Activated CD4-positive, alpha-beta T cell treated with anti-CD3 and anti-CD28 coated beads, Interleukin-2, amount 10 ng/mL, durations not matched to agents 24 days and 14 days (primary cell): ENCODE measurements around the gene ANO3. TPM values are rescaled to one million over a fixed set of nuclear protein-coding genes. Genes with fewer than 3 reads are reported as not detected.
"Not testable (repeated sequence)": the region's sequence is repeated elsewhere in the genome, so short reads cannot be mapped to it uniquely, and the experiment has no call there.

Experiments
- DNase-seq: peaks from one replicate; pipeline ENCODE4 v3.0.0; 2022
- H3K27ac Mint-ChIP-seq: one replicate; pipeline ENCODE4 v1.8.0; 2022; ENCODE audit warnings: mild to moderate bottlenecking, mixed read lengths
- H3K27me3 Mint-ChIP-seq: one replicate; pipeline ENCODE4 v1.8.0; 2022; ENCODE audit warnings: mixed read lengths
- H3K36me3 Mint-ChIP-seq: one replicate; pipeline ENCODE4 v1.8.0; 2022; ENCODE audit warnings: low read depth, mild to moderate bottlenecking, mixed read lengths
- H3K4me1 Mint-ChIP-seq: one replicate; pipeline ENCODE4 v1.8.0; 2021; ENCODE audit warnings: mixed read lengths
- H3K4me3 Mint-ChIP-seq: one replicate; pipeline ENCODE4 v1.8.0; 2022; ENCODE audit warnings: mild to moderate bottlenecking, moderate library complexity, mixed read lengths
- H3K9me3 Mint-ChIP-seq: one replicate; pipeline ENCODE4 v1.8.0; 2021; ENCODE audit warnings: mixed read lengths
- intact Hi-C: fragments of 100-400 bp; cut with micrococcal nuclease; formaldehyde crosslinking; loops from one replicate; pipeline ENCODE4 v1.15.1; 2023
- total RNA-seq: library from RNA; stranded (reverse); gene quantifications from 2 replicates; pipeline ENCODE4 v1.2.3, GENCODE V29; 2022

The ANO3 gene
- not detected in 2 replicates for total RNA-seq

- intact Hi-C loops = no loop called here
- H3K4me3 Mint-ChIP-seq = no peak within 1 kb of the TSS
- peak; percentile 59 for DNase-seq
- H3K27ac Mint-ChIP-seq = no peak within 1 kb of the TSS
- H3K36me3 Mint-ChIP-seq = no peaks in the 10 kb centered on the region
- no peaks in the 10 kb centered on the region for H3K4me1 Mint-ChIP-seq
- no peaks in the 10 kb centered on the region for H3K9me3 Mint-ChIP-seq
- peaks cover 13% of the 10 kb centered on the region for H3K27me3 Mint-ChIP-seq
Measured at GRCh38 chr11:26331911-26332571, at the start of gene ANO3. ANO3 (plus strand) TSS chr11:26332130; CDS start chr11:26332276, 146 bp downstream.

- peaks cover 4% of the 10 kb centered on the region for H3K4me1 Mint-ChIP-seq
Measured at GRCh38 chr11:26283852-26284408, 48.0 kb upstream of the ANO3 start.

GRCh38 chr11:26285608-26286007 lies 46.3 kb upstream of the ANO3 start:
- Mint-ChIP-seq H3K4me1 (peaks cover 4% of the 10 kb centered on the region), H3K9me3 (no peaks in the 10 kb centered on the region)
- intact Hi-C loops = loop anchor here (1.0 kb wide), 1 partner anchor 1201 kb away; no protein-coding TSS in a partner anchor

More at GRCh38 chr11:26283852-26284408, 48.0 kb upstream of the ANO3 start:
- intact Hi-C loops = no loop called here
- Mint-ChIP-seq H3K27me3 (peaks cover 1% of the 10 kb centered on the region), H3K9me3 (no peaks in the 10 kb centered on the region), H3K27ac (no peak overlapping the region), H3K36me3 (no peaks in the 10 kb centered on the region), H3K4me3 (peak overlapping the region; percentile 77)
- no peak for DNase-seq

GRCh38 chr11:26286472-26287066 lies 45.4 kb upstream of the ANO3 start:
- Mint-ChIP-seq H3K27me3 (peaks cover 1% of the 10 kb centered on the region), H3K27ac (no peak overlapping the region), H3K4me3 (no peak overlapping the region), H3K36me3 (no peaks in the 10 kb centered on the region), H3K9me3 (no peaks in the 10 kb centered on the region), H3K4me1 (peaks cover 4% of the 10 kb centered on the region)
- no peak for DNase-seq
- intact Hi-C loops = no loop called here

More at GRCh38 chr11:26285608-26286007, 46.3 kb upstream of the ANO3 start:
- H3K36me3 Mint-ChIP-seq = no peaks in the 10 kb centered on the region
- H3K27me3 Mint-ChIP-seq = peaks cover 1% of the 10 kb centered on the region
- no peak overlapping the region for H3K27ac Mint-ChIP-seq
- no peak for DNase-seq
- H3K4me3 Mint-ChIP-seq = no peak overlapping the region

- DNase-seq = no peak
- Mint-ChIP-seq H3K36me3 (no peaks in the 10 kb centered on the region), H3K27ac (no peak overlapping the region), H3K4me1 (peaks cover 4% of the 10 kb centered on the region), H3K9me3 (no peaks in the 10 kb centered on the region), H3K4me3 (no peak overlapping the region), H3K27me3 (peaks cover 1% of the 10 kb centered on the region)
- intact Hi-C loops = no loop called here
Measured at GRCh38 chr11:26287067-26287518, 44.8 kb upstream of the ANO3 start.

DNA sequence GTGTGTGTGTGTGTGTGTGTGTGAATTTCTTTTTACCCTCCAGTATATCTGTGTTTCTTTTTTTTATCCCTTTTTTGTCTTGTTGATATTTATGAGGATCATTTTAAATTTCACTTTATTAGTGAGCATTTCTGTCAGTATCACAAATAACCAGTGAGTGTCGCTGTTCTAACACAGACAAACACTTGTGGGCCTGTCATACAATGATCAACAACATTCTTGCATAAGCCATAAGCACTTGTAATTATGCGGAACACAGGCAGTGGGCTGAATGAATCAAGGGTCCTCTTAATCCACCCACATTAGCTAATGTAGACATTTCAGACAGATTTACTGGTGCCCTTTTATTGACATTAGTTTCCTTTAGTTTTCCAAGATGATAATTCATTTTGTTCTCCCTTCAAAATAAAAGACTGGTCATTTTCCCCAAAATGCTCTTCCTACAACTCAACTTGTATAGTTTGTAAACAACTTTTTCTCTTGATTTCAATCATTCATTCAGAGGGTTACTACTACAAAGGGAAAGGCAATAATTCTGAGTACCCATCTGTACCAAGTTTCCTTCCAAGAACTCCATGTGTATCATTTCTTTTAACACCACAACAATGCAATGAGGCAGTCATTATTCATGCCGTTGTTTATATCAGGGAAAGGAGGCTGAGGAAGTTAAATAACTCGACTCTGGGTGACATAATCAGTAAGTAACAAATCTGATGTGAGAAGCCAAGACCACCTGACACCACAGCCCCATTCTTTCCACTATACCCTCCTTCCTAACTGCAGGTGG lies 34.5 kb upstream of the ANO3 start:
- Mint-ChIP-seq H3K36me3 (no peaks in the 10 kb centered on the region), H3K4me3 (no peak overlapping the region), H3K27ac (no peak overlapping the region), H3K9me3 (no peaks in the 10 kb centered on the region), H3K27me3 (no peaks in the 10 kb centered on the region), H3K4me1 (no peaks in the 10 kb centered on the region)
- intact Hi-C loops = loop anchor here (2.0 kb wide), 1 partner anchor 351 kb away; no protein-coding TSS in a partner anchor
- DNase-seq = no peak

DNA sequence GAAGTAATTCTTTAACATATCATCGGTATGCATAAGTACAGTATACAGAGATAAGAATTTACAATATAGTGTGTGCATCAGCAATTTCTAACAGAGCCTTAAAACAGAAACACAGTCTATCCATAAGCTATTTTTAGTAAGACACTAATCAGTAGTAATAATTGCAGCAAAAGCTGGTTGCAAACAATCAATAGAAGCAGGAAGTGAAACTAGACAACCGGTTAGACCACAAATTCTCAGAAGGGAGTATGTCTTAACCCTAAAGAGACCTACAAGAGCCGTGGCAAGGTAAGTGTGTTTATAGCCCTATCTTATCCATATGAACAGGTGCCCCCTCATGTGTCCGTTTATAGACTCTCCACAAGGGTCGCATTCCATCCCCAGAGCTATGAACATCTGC lies 15.6 kb upstream of the ANO3 start:
- intact Hi-C loops, H3K9me3 Mint-ChIP-seq, H3K27me3 Mint-ChIP-seq, H3K27ac Mint-ChIP-seq, H3K4me3 Mint-ChIP-seq, H3K4me1 Mint-ChIP-seq, H3K36me3 Mint-ChIP-seq, DNase-seq: not testable (repeated sequence)

- DNase-seq = no peak
- Mint-ChIP-seq H3K27ac (no peak overlapping the region), H3K27me3 (no peaks in the 10 kb centered on the region), H3K9me3 (no peaks in the 10 kb centered on the region), H3K4me3 (no peak overlapping the region), H3K36me3 (no peaks in the 10 kb centered on the region), H3K4me1 (no peaks in the 10 kb centered on the region)
- intact Hi-C loops = no loop called here
Measured at GRCh38 chr11:26319906-26320305, 12.0 kb upstream of the ANO3 start.

- DNase-seq = no peak
- Mint-ChIP-seq H3K27ac (no peak overlapping the region), H3K9me3 (no peaks in the 10 kb centered on the region), H3K4me1 (no peaks in the 10 kb centered on the region), H3K36me3 (no peaks in the 10 kb centered on the region), H3K4me3 (no peak overlapping the region), H3K27me3 (no peaks in the 10 kb centered on the region)
- intact Hi-C loops = no loop called here
Measured at GRCh38 chr11:26321516-26321915, 10.4 kb upstream of the ANO3 start.

GRCh38 chr11:26322335-26323067 lies 9.4 kb upstream of the ANO3 start:
- Mint-ChIP-seq H3K4me3 (no peak overlapping the region), H3K4me1 (no peaks in the 10 kb centered on the region)

GRCh38 chr11:26323837-26324236 lies 8.1 kb upstream of the ANO3 start:
- DNase-seq = no peak
- Mint-ChIP-seq H3K4me3 (no peak overlapping the region), H3K4me1 (no peaks in the 10 kb centered on the region), H3K27me3 (no peaks in the 10 kb centered on the region), H3K27ac (no peak overlapping the region), H3K36me3 (no peaks in the 10 kb centered on the region), H3K9me3 (no peaks in the 10 kb centered on the region)
- intact Hi-C loops = no loop called here

More at GRCh38 chr11:26322335-26323067, 9.4 kb upstream of the ANO3 start:
- no peak for DNase-seq
- H3K36me3 Mint-ChIP-seq = no peaks in the 10 kb centered on the region
- no peak overlapping the region for H3K27ac Mint-ChIP-seq
- intact Hi-C loops = no loop called here
- H3K27me3 Mint-ChIP-seq = no peaks in the 10 kb centered on the region
- no peaks in the 10 kb centered on the region for H3K9me3 Mint-ChIP-seq

- no peak overlapping the region for H3K4me3 Mint-ChIP-seq
- H3K27ac Mint-ChIP-seq = no peak overlapping the region
- H3K4me1 Mint-ChIP-seq = no peaks in the 10 kb centered on the region
- DNase-seq = no peak
- intact Hi-C loops = no loop called here
- no peaks in the 10 kb centered on the region for H3K36me3 Mint-ChIP-seq
- H3K27me3 Mint-ChIP-seq = no peaks in the 10 kb centered on the region
- no peaks in the 10 kb centered on the region for H3K9me3 Mint-ChIP-seq
Measured at GRCh38 chr11:26324270-26324669, 7.7 kb upstream of the ANO3 start.

DNA sequence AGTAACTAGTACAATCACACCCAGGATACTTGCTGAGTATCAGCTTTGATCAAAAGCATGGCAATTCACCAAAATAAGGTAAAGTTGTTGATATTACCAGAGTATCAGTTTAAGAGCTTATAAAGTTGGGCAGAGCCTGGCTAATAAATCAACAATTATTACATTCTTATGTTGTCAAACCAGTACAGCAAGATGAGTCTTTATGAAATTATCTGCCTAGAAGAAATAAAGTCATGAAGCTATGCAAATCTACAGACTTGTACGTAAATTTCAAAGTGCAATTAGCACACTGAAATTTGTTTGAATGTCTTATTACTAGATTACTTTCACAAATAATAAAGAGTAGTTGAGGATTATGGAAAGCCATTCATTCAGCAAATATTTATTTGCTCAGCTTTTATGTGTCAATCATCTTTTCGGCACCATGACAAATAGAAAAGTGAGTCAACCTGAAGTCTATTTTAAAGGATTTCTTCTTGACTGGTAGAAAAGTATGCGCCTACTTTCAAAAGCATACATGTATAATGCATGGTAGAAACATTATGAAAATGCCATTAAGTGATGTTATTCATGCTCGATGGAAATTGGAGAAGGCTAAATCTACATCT lies 5.0 kb upstream of the ANO3 start:
- Mint-ChIP-seq H3K4me1 (no peaks in the 10 kb centered on the region), H3K27ac (no peak overlapping the region), H3K36me3 (no peaks in the 10 kb centered on the region), H3K4me3 (no peak overlapping the region), H3K27me3 (peaks cover 4% of the 10 kb centered on the region), H3K9me3 (no peaks in the 10 kb centered on the region)
- DNase-seq = no peak
- intact Hi-C loops = no loop called here
